ENCODE measurements around the gene SCRG1.

The SCRG1 gene

GRCh38 chr4:173410079-173410478 is 11.2 kb upstream of the SCRG1 start:
- DNase-seq, result no peak

DNA sequence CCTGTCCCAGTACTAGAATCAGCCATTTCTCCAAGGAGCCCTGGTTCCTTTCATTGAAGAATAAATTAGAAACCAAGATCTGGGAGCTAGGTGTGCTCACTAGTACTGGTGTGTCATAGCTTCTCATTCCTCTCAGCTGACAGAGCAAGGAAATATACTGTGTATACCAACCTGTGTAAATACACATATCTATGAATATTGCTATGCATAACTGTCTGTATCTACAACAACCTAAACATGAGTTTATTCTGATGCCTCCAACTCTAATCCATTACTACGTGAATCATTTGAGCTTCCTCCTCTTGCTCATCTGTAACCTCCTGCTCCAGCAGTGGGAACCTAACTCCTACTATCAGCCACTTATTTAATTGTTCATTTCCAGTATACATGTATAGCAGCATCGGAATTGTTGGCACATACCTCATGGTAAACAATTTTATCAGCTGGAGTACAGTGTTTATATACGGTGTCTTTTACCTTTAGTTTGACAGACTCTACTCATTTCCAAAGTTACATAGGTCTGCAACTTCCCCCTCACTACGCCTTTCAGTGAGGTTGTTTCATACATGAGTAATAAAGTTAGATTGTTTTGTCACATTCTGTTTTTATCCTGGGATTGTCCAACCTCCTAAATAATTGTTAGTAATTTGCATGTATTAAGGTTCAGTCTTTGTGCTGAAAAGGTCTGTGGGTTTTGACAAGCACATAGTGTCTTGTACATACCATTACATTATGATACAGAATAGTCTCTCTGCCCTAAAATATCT is 7.1 kb upstream of the SCRG1 start:
- no peak for DNase-seq

GRCh38 chr4:173404296-173404865 is 5.5 kb upstream of the SCRG1 start:
- no peak for DNase-seq

GRCh38 chr4:173403051-173403450 is 4.1 kb upstream of the SCRG1 start:
- no peak for DNase-seq

DNA sequence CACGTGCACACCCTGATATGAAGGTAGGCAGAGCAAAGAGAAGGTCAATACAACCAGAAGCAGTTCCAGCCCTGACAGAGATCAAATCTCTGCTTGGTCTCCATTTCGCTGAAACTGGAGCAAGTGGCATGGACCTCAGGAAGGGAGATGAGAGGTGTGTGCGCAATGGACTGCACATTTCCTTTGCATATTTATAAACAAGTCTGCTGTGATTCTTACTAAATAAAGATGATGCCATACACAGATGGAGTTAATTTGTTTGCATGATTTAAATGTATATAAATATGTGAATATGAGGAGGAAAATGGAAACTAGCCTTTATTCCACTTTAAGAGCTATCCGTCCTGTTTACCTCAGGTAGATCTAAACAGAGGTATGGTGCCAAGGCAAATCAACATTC is 2.1 kb upstream of the SCRG1 start:
- DNase-seq, result no peak

GRCh38 chr4:173398220-173398619 is 696 bp downstream of the SCRG1 start:
- DNase-seq, result no peak

DNA sequence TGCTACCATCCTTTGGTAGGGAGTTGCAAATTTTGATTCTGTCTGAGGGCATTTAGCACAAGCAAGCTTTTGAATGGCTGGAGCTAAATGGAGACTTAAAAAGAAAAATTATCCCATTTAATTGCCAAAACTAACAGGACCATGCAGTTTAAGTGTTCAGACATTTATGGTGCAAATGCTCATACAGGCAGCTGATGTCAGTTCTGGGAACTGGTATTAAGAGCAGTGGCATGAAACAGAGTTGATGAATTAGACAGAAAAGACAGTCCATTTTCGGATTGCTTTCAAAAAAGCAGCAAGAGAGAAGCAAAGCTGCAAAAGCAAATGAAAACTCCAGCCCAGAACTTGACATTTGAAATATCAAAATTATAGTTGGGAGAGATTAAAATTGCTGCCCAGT is 1.3 kb downstream of the SCRG1 start:
- DNase-seq, result no peak

DNA sequence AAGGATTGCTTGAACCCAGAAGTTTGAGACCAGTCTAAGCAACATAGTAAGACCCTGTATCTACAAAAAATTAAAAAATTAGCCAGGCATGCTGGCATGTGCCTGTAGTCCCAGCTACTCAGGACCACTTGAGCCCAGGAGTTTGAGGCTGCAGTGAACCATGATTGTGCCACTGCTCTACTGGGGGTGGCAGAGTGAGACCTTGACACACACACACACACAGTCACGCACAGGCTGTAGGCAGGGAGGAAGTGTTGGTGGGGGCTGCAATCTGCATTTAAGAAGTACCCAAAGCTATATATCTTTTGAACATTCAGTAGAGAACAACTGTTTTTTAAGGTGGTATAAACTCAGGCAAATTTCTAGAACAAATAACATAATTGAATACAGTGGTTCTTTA is 7.2 kb downstream of the SCRG1 start:
- no peak for DNase-seq

- no peak for DNase-seq
These were observed 12.2 kb downstream of the SCRG1 start for GRCh38 chr4:173386751-173387150.

GRCh38 chr4:173382349-173382748 is 16.6 kb downstream of the SCRG1 start:
- no peak for DNase-seq

DNA sequence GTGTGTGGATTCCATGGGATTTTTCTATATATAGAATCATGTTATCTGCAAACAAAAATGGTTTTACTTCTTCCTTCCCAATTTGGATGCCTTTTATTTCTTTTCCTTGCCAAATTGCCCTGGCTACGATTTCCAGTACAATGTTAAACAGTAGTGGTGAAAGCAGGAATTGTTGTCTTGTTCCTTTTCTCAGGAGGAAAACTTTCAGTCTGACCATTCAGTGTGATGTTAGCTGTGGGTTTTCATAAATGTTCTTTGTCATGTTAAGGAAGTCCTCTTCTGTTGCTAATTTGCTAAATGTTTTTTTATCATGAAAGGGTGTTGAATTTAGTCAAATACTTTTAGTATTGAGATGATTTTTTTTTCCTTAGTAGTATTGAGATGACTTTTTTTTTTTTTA is 17.3 kb downstream of the SCRG1 start:
- DNase-seq, result no peak

DNA sequence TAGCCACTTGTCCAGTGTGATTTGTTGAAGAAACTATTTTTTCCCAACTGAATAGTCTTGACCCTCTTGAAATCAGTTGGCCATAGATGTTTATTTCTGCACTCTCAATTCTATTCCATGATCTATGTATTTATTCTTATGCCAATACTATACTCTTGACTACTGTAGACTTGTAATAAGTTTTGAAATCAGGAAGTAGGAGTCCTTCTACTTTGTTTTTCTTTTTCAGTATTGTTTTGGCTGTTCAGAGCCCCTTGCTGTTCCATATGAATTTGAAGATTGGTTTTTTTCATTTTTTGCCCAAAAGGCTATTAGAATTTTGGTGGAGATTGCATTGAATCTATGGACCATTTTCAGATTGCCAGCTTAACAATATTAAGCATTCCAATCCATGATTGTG is 17.9 kb downstream of the SCRG1 start:
- DNase-seq, result no peak

- no peak for DNase-seq
These were observed 19.0 kb downstream of the SCRG1 start for GRCh38 chr4:173379929-173380328.

GRCh38 chr4:173374588-173374987 is 24.3 kb downstream of the SCRG1 start:
- no peak for DNase-seq

DNA sequence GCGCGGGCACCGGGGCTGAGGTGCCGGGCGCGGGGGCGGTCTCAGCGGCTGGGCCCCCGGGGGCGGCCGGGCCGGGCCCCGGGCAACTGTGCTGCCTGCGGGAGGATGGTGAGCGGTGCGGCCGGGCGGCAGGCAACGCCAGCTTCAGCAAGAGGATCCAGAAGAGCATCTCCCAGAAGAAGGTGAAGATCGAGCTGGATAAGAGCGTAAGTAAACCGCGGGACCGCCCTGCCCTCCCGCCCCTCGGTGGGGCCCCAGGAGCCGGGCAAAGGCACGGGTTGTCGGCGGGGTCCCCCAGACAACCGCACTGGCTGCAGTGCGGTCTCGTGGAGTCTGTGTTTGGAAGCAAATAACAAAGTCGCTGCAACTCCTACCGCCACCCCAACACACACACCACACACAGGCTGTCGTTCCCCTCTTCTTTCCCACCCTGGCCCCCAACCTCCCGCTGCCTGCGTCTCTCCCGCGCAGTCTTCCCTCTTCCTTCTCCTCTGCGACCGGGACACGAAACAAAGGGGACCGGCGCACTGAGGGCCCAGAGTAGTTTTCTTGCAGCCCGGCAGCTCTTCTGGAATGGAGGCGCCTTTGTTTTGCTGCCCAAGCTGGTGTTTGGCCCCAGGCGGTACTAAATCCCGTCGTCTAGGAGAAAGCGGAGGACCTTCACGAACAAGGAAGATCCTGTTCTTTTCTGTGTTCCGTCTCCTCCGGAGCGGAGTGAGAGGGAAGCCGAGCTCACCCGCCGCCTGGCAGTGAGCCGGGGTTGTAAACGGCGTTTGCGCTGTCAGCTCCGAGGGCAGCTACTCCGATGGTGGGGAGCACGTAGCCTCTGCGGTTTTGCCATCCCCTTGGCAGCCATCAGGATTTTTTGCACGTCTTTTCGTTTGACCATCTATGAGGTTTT is 27.4 kb downstream of the SCRG1 start:
- no peak for DNase-seq

DNA sequence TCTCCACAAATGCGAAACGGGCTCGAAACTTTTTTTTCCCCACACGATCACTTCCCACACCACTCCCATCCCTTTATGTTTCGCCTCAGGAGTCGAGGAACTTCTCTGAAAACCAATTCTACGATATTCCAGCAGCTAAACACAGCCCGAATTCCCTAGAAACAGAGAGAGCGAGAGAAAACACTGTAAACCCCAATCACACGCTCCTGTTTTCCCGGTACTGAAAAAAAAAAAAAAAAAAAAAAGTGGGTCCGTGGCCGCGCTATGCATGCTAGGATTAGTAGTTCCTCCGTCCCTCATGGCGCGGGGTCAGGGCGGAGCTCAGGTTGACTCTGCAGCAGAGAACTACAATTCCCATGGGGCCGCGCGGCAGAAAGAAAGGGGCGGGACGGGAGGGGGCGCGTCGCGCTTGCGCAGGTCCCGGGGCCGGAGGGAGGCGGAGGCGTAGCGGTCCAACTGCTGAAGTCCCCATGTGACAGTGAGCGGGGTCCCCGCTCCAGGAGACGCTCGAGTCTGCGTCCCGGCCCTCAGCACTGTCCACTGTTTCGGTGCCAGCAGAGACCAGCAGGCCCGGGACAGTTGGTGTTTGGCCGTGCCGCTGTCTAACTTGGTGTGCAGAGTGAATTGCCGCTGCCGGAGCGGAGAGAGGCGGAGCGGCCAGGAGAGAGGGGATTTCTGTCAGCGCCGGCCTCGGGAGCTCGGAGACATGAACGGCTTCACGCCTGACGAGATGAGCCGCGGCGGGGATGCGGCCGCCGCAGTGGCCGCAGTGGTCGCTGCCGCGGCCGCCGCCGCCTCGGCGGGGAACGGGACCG is 28.2 kb downstream of the SCRG1 start, which contains the start of gene SAP30:
Gene SAP30, plus strand, starts transcription at position 478 of the 815 bp plus-strand sequence. Its CDS starts 229 bp downstream, at position 707.
- DNase-seq, result peak; percentile 63

GRCh38 chr4:173370130-173370476 is 28.8 kb downstream of the SCRG1 start:
- no peak for DNase-seq

DNA sequence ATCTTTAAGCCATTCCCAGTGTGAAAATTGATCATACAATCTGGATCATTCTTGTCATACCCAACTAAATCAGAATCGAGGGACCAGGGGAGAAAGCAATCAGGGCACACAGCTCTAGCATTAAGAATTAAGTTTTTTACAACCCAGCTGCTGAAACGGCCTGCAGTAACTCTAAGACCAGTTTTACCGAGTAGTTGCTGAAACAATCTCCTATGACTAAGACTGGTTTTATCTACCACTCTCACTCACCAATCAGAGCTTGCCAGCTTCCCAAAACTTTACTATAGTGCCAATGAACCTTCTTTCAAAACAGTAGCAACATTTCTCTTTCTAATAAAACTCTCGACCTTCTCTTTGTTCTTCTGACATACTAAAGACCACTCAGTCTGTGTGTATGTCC is 31.0 kb downstream of the SCRG1 start:
- DNase-seq, result no peak

- DNase-seq, result no peak
These were observed 31.6 kb downstream of the SCRG1 start for GRCh38 chr4:173367285-173367684.

- no peak for DNase-seq
These were observed 33.4 kb downstream of the SCRG1 start for GRCh38 chr4:173365359-173365996.

DNA sequence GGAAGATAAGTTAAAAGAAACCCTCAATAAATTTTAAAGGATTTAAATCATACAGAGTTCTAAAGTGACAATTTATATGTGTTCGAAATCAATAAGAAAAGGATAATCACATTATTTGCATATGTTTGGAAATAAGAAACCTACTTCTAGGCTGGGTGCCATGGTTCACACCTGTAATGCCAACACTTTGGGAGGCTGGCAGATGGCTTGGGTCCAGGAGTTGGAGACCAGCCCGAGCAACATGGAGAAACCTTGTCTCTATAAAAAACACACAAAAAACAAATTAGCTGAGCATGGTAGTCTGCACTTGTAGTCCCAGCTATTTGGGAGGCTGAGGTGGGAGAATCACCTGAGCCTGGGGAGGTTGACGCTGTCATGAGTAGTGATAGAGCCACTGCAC is 36.2 kb downstream of the SCRG1 start:
- DNase-seq, result no peak

DNA sequence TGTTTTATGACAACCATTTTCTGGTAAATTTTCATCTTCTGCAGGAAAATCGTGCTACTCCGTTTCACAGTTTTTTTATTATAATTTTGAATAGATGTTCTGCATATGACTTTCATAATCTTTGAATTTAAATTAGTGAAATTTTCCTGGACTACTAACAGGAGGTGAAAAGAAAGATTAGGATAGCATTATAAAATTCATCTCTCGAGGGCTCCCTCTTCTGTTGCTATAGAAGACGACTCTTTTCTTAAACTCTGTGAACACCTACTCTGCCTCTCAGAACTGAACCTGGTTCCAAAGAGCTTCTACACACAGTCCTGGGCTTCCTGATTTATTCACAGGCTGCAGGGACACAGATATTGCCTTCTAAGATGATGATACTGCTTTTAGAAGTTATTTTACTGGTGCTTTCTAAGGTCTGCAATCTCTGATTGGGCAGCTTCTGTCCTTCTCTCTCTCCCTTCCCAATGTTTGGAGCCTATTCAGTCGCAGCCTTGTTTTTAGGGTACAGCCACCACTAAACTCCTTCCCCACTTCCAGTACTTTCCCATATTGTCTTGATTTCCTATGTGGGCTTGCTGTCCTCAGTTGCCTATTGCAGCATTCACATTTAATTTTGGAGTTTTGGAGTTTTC is 38.2 kb downstream of the SCRG1 start:
- DNase-seq, result no peak
